ENCODE data around the gene GNB5.

DNA sequence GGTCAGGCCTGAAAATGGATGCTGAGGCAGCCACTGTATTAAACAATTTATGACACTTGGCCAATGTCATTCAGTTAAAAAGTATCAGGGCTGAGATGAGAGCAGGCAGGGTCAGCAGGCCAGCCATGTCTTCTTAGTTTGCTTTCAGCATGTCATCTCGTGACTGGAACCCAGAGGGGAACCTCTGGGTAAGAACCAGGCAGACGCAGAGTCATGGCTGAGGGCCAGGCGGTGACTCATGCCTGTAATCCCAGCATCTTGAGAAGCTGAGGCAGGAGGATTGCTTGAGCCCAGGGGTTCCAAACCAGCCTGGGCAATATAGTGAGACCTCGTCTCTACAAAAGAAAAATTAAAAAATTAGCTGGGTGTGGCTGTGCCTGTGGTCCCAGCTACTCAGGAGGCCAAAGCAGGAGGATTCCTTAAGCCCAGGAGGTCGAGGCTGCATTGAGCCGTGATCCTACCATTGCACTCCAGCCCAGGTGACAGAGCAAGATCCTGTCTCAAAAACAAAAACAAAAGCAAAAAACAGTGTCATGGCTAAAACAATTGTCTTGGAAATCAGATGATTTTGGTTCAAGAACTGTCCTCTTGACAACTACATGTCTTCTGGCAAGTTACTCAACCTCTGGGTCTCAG, 90.3 kb downstream of the GNB5 start:
- no peak for TF ChIP-seq CTCF (IDR thresholded peaks at IDR 0.05; ENCODE audit: insufficient read depth, low read length)
- no peak for TF ChIP-seq SPI1 (IDR thresholded peaks at IDR 0.05; ENCODE audit: borderline replicate concordance, low read depth)

Data from HL-60 (cell line).